ENCODE data around the gene DRAP1. TPM values are rescaled to one million over a fixed set of nuclear protein-coding genes. Genes with fewer than 3 reads are reported as not detected.

DRAP1 gene
- polyA plus RNA-seq, 2 of the 4 experiments (the other 2 are of a cell fraction), result 73.7 to 143 TPM

DNA sequence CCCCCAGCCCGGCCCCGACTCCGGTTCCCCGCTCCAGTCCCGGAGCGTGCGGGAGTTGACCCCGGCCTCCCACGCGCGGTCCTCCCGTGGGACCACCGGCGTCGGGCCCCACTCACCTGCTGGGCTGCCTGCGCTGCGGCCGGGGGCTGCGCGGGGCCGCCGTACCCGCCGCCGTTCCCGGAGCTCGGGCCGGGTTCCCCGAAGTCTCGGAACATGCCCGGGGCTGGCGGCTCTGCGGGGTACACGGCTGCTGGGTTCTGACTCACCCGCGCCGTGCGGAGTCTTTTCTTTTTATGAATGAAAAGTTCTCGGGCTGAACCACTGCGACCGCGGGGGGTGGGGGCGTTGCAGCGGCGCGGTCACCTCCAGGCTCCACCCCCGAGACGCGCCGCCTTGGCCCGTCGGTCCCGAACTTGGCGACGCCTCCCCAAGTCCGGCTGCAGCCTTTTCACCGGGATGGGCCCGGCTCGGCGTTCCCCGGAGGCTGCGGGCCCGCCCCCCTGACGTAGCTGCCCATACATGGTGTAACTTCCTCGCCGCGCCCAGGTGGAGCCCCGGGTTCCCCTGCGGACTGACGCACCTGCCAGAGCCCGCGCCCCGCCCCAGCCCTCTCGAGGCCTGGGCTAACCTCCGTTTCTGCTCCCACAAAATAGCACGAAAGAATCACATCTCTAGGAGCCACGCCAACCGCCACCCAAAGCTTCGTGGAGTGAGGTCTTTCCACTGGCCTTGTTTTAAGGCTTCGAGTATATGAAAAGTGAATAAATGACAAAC, 18.9 kb upstream of the DRAP1 start, which contains the start of gene FOSL1:
Gene FOSL1, minus strand, starts transcription at position 264 of the 774 bp plus-strand sequence. Its CDS starts 49 bp downstream, at position 215.
- DNase-seq (ENCODE audit: low read depth in 1 of 2, low spot score in 1 of 2) (peak; percentile 91 to 99), ATAC-seq (peak; percentile 74 to 79), FAIRE-seq (no peak)
- Histone ChIP-seq H3K27ac (peak within 1 kb of the TSS; percentile 97), H3K4me3 (peak within 1 kb of the TSS; percentile 93), H3K4me1 (peaks cover 59% of the 10 kb centered on the region), H3K4me2 (peak within 1 kb of the TSS; percentile 90), H3K9me3 (no peaks in the 10 kb centered on the region)
- POLR2A ChIA-PET, result interaction anchor here (0.7 to 5.7 kb wide), 10 partner anchors 8 to 50 kb away, joined by 3 to 43 read pairs (median 7); partner anchors contain the start of genes C11orf68, CCDC85B and FIBP
- CTCF ChIA-PET, result interaction anchor here (1.0 to 31.6 kb wide), 8 partner anchors 7 to 237 kb away, joined by 3 to 618 read pairs (median 4); partner anchors contain the start of genes C11orf68, CCDC85B, DRAP1 and FIBP
- WGBS (ENCODE audit: missing lambda C conversion rate), result 4% methylated on average over 46 of the region's 80 CpGs
- no peak for TF ChIP-seq CTCF (IDR thresholded peaks at IDR 0.05)
- peak; percentile 22; the same call in 1 of the 3 replicates for TF ChIP-seq SMC3 (IDR thresholded peaks at IDR 0.05)
- TF ChIP-seq FOSL2 (IDR thresholded peaks at IDR 0.05), result peak; percentile 35; the same call in 1 of the 2 replicates
- peak; percentile 95 for TF ChIP-seq FOSL2 (CRISPR knock-in tag; IDR thresholded peaks at IDR 0.05)
- peak; percentile 59; the same call in 1 of the 2 replicates for TF ChIP-seq E2F6 (IDR thresholded peaks at IDR 0.05; ENCODE audit: borderline replicate concordance, low read depth)
- TF ChIP-seq POLR2AphosphoS2 (conservative IDR thresholded peaks at IDR 0.05; ENCODE audit: low read length), result no peak
- peak; percentile 78 for TF ChIP-seq POLR2A (IDR thresholded peaks at IDR 0.05; ENCODE audit: low read length)
- TF ChIP-seq ZSCAN20 (CRISPR knock-in tag; IDR thresholded peaks at IDR 0.05), result peak; percentile 78; the same call in 1 of the 2 replicates
- no peak for TF ChIP-seq HDAC2 (IDR thresholded peaks at IDR 0.05)
- TF ChIP-seq RARB (CRISPR knock-in tag; IDR thresholded peaks at IDR 0.05), result no peak
- TF ChIP-seq EHMT2 (IDR thresholded peaks at IDR 0.05; ENCODE audit: low read depth), result no peak
- TF ChIP-seq HOXB13 (CRISPR knock-in tag; IDR thresholded peaks at IDR 0.05; ENCODE audit: low read depth), result no peak
- TF ChIP-seq CHD2 (IDR thresholded peaks at IDR 0.05; ENCODE audit: low read length, partially characterized antibody), result no peak
- TF ChIP-seq NR3C1 (IDR thresholded peaks at IDR 0.05), result no peak
- TF ChIP-seq EP300 (IDR thresholded peaks at IDR 0.05), result no peak
- no peak for TF ChIP-seq ZFP36 (IDR thresholded peaks at IDR 0.05; ENCODE audit: borderline replicate concordance, partially characterized antibody)
- TF ChIP-seq RNF2 (IDR thresholded peaks at IDR 0.05; ENCODE audit: borderline replicate concordance, low read depth), result no peak
- no peak for TF ChIP-seq CEBPB (IDR thresholded peaks at IDR 0.05)
- peak; percentile 78 for TF ChIP-seq PHF8 (IDR thresholded peaks at IDR 0.05; ENCODE audit: borderline replicate concordance, low read depth)
- TF ChIP-seq, protein P1, sequence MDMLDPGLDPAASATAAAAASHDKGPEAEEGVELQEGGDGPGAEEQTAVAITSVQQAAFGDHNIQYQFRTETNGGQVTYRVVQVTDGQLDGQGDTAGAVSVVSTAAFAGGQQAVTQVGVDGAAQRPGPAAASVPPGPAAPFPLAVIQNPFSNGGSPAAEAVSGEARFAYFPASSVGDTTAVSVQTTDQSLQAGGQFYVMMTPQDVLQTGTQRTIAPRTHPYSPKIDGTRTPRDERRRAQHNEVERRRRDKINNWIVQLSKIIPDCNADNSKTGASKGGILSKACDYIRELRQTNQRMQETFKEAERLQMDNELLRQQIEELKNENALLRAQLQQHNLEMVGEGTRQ (IDR thresholded peaks at IDR 0.05), result no peak
- 0 out of 2 replicates have a peak, but pooled peaks have one; percentile 19 for TF ChIP-seq BHLHE40 (IDR thresholded peaks at IDR 0.05; ENCODE audit: low read depth, low read length)
- no peak for TF ChIP-seq FOSB (CRISPR knock-in tag; IDR thresholded peaks at IDR 0.05)
- TF ChIP-seq HEYL (CRISPR knock-in tag; IDR thresholded peaks at IDR 0.05), result no peak
- no peak for TF ChIP-seq HES2 (IDR thresholded peaks at IDR 0.05)
- TF ChIP-seq JUN (IDR thresholded peaks at IDR 0.05), result peak; percentile 79 to 96; a peak in 4 of 5 replicates
- no peak for TF ChIP-seq ELK1 (IDR thresholded peaks at IDR 0.05; ENCODE audit: low read depth, low read length)
- no peak for TF ChIP-seq MYC (IDR thresholded peaks at IDR 0.05; ENCODE audit: borderline replicate concordance, low read length)
- no peak for TF ChIP-seq CHD4 (IDR thresholded peaks at IDR 0.05; ENCODE audit: borderline replicate concordance)
- TF ChIP-seq GATA3 (IDR thresholded peaks at IDR 0.05; ENCODE audit: borderline replicate concordance), result peak; percentile 50; the same call in 1 of the 2 replicates
- TF ChIP-seq, protein P2, sequence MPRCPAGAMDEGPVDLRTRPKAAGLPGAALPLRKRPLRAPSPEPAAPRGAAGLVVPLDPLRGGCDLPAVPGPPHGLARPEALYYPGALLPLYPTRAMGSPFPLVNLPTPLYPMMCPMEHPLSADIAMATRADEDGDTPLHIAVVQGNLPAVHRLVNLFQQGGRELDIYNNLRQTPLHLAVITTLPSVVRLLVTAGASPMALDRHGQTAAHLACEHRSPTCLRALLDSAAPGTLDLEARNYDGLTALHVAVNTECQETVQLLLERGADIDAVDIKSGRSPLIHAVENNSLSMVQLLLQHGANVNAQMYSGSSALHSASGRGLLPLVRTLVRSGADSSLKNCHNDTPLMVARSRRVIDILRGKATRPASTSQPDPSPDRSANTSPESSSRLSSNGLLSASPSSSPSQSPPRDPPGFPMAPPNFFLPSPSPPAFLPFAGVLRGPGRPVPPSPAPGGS (IDR thresholded peaks at IDR 0.05), result peak; percentile 69; the same call in 1 of the 3 replicates
- no peak for TF ChIP-seq EHF (CRISPR knock-in tag; IDR thresholded peaks at IDR 0.05)
- peak; percentile 59; the same call in 1 of the 2 replicates for TF ChIP-seq ATOH8 (CRISPR knock-in tag; IDR thresholded peaks at IDR 0.05; ENCODE audit: low read depth)
- TF ChIP-seq RCOR1 (IDR thresholded peaks at IDR 0.05; ENCODE audit: low read depth, low read length), result no peak
- TF ChIP-seq ZC3H11A (IDR thresholded peaks at IDR 0.05), result no peak

All from A549 (cell line).